ENCODE data around the gene ZFHX3. TPM values are rescaled to one million over a fixed set of nuclear protein-coding genes. Genes with fewer than 3 reads are reported as not detected.

Gene ZFHX3
- total RNA-seq, 1 experiment from 2014 or later = 1.5 TPM

DNA sequence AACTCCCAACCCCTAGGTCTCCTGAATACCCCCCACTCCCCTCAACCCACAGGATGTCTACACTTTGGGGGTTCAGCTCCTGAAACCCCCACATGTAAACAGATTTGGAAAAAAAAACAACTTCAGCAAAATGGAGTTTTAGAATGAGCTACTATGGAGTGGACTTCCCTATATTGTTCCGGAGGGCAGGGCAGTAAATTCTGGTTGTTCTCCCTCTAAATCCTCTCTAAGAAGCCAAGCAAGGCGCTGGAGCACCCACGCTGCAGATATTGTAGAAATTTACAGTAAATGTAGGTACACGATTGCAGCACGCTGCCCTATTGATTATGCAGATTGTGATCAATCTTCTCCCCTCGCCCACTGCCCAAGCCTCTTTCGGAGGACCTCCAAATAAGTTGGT, 8.5 kb upstream of the ZFHX3 start:
- peaks cover 9% of the 10 kb centered on the region for H3K4me1 ChIP-seq (ENCODE audit: insufficient read depth, low read length)
- no peak overlapping the region for H2AFZ ChIP-seq (ENCODE audit: low read length)

More for the DNA sequence above, 8.5 kb upstream of the ZFHX3 start:
- H3K27ac Mint-ChIP-seq = no peak overlapping the region
- Histone ChIP-seq H4K5ac (ENCODE audit: insufficient read length, low read depth, low read length) (no peak overlapping the region), H3K27ac (ENCODE audit: insufficient read length, low read depth, low read length) (no peak overlapping the region), H3K23ac (ENCODE audit: insufficient read length, low read depth, low read length) (no peak overlapping the region), H2BK120ac (ENCODE audit: low read depth, low read length, poor library complexity, severe bottlenecking) (no peak overlapping the region), H4K8ac (replicated peaks; ENCODE audit: insufficient read length, low read depth, low read length) (no peak overlapping the region), H3K23me2 (ENCODE audit: insufficient read length, low read depth, low read length, poor library complexity, severe bottlenecking) (peaks cover 13% of the 10 kb centered on the region), H2BK12ac (ENCODE audit: insufficient read length, low read depth, low read length) (no peak overlapping the region), H3K14ac (ENCODE audit: insufficient read depth, low read length) (no peak overlapping the region), H3K56ac (ENCODE audit: insufficient read length, low read depth, low read length) (no peak overlapping the region), H2BK15ac (ENCODE audit: low read depth, low read length) (no peak overlapping the region), H2BK5ac (ENCODE audit: insufficient read length, low read length) (no peak overlapping the region), H3K4me2 (ENCODE audit: insufficient read depth, insufficient read length, low read length) (no peak overlapping the region), H3K79me1 (ENCODE audit: insufficient read depth, low read depth, low read length, poor library complexity, severe bottlenecking) (no peaks in the 10 kb centered on the region), H3K9me3 (ENCODE audit: control insufficient read depth, low read depth, low read length) (no peaks in the 10 kb centered on the region), H3T11ph (ENCODE audit: low read length) (no peak overlapping the region), H3K4ac (ENCODE audit: low read depth, low read length) (no peak overlapping the region), H3K27me3 (ENCODE audit: insufficient read depth, low read length) (peaks cover 41% of the 10 kb centered on the region), H4K91ac (ENCODE audit: insufficient read length, low read depth, low read length) (no peak overlapping the region), H2AK5ac (ENCODE audit: insufficient read length, low read length) (no peak overlapping the region), H3K18ac (ENCODE audit: insufficient read length, low read depth, low read length) (no peak overlapping the region), H2BK20ac (ENCODE audit: low read depth, low read length, poor library complexity, severe bottlenecking) (no peak overlapping the region), H3K79me2 (ENCODE audit: insufficient read depth, low read length) (no peaks in the 10 kb centered on the region), H4K20me1 (ENCODE audit: control insufficient read depth, insufficient read depth, insufficient read length) (no peaks in the 10 kb centered on the region), H3K9ac (ENCODE audit: extremely low read depth, insufficient read length, low read length) (no peak overlapping the region)
- TF ChIP-seq, protein P1, sequence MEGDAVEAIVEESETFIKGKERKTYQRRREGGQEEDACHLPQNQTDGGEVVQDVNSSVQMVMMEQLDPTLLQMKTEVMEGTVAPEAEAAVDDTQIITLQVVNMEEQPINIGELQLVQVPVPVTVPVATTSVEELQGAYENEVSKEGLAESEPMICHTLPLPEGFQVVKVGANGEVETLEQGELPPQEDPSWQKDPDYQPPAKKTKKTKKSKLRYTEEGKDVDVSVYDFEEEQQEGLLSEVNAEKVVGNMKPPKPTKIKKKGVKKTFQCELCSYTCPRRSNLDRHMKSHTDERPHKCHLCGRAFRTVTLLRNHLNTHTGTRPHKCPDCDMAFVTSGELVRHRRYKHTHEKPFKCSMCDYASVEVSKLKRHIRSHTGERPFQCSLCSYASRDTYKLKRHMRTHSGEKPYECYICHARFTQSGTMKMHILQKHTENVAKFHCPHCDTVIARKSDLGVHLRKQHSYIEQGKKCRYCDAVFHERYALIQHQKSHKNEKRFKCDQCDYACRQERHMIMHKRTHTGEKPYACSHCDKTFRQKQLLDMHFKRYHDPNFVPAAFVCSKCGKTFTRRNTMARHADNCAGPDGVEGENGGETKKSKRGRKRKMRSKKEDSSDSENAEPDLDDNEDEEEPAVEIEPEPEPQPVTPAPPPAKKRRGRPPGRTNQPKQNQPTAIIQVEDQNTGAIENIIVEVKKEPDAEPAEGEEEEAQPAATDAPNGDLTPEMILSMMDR (conservative IDR thresholded peaks at IDR 0.05) = no peak
- no CpG with 5 or more reads among the region's 7 CpGs for WGBS (ENCODE audit: extremely low coverage, insufficient read length, low lambda C conversion rate)
- H3K4me1 Mint-ChIP-seq = peaks cover 22 to 53% of the 10 kb centered on the region in 2 experiments
- DNase-seq = no peak
- no peaks in the 10 kb centered on the region; a peak in 1 of 5 replicates for H3K9me3 Mint-ChIP-seq
- H3K4me3 Mint-ChIP-seq = no peak overlapping the region
- H3K27me3 Mint-ChIP-seq (ENCODE audit: low read depth) = peaks cover 28% of the 10 kb centered on the region
- H3K36me3 Mint-ChIP-seq (ENCODE audit: insufficient read depth in 1 of 3, low read depth in 3 of 3) = peaks cover 0 to 2% (median 0%) of the 10 kb centered on the region in 3 experiments; a peak in 1 of 7 replicates

Measured in H9 (cell line).